ENCODE results near the gene NFATC2IP.
"Not testable (repeated sequence)": the region's sequence is repeated elsewhere in the genome, so short reads cannot be mapped to it uniquely, and the experiment has no call there.

The NFATC2IP gene

GRCh38 chr16:28950648-28951409 is at the start of gene NFATC2IP:
TSS of gene NFATC2IP (plus strand) at chr16:28950937. CDS start at chr16:28951012, 75 bp downstream.
- DNase-seq, result peak; percentile 99

DNA sequence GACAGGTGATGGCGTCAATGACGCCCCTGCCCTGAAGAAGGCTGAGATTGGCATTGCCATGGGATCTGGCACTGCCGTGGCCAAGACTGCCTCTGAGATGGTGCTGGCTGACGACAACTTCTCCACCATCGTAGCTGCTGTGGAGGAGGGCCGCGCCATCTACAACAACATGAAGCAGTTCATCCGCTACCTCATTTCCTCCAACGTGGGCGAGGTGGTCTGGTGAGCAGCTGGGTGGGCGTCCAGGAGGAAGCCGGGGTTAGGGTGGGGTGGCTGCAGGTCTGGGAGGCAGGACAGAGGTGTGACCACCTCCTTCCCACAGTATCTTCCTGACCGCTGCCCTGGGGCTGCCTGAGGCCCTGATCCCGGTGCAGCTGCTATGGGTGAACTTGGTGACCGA is 48.9 kb upstream of the NFATC2IP start:
- no peak for DNase-seq

- no peak for DNase-seq
Observed at GRCh38 chr16:28902909-28903308, 47.8 kb upstream of the NFATC2IP start.

DNA sequence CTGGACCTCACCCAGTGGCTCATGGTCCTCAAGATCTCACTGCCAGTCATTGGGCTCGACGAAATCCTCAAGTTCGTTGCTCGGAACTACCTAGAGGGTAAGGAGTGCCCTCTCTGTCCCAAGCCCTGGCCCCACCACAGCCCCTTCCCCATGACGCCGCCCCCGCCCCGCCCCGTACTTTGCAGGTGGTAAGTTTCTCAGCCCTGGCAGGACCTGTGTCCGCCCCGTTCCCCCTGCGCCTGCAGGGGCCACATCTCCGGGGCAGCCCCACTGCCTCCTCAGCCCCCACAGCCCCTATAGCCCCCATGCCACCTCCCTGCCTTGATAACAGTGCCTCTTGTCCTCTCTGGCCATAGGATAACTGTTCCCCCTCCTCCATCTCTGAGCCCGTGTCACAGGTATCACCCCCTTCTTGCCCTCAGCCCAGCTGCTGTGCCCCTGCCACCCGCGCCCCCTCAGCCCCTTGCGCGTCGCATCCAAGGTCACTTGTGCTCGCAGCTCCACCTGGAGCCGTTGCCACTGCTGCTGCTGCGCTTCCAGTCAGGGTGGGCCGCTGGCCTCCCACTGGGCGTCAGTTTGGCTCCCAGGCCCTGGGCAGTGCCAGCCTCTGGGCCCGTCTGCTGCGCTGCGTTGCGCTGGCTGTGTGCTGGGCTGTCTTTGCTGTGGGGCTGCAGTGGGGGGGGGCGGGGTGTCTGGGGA is 47.2 kb upstream of the NFATC2IP start:
- no peak for DNase-seq

GRCh38 chr16:28904363-28904762 is 46.4 kb upstream of the NFATC2IP start:
- DNase-seq, result no peak

DNA sequence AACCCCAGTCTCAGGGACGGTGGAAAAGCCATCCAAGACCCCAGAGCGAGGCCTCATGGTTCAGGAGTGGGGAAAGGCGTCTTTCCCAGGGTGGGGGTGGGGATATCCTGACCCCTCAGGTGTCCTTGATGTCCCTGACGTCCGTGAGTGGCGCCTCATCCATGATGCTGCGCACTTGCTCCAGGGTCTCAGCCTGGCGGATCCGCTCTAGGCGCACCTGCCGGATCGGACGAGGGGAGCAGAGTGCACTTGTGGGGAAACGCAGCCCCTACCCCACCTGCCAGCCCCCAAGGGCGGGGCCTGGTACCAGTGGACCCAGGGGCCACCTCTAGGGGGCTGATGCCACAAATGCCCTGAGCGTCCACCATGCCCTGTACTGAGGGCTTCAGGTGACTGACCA is 45.9 kb upstream of the NFATC2IP start:
- no peak for DNase-seq

DNA sequence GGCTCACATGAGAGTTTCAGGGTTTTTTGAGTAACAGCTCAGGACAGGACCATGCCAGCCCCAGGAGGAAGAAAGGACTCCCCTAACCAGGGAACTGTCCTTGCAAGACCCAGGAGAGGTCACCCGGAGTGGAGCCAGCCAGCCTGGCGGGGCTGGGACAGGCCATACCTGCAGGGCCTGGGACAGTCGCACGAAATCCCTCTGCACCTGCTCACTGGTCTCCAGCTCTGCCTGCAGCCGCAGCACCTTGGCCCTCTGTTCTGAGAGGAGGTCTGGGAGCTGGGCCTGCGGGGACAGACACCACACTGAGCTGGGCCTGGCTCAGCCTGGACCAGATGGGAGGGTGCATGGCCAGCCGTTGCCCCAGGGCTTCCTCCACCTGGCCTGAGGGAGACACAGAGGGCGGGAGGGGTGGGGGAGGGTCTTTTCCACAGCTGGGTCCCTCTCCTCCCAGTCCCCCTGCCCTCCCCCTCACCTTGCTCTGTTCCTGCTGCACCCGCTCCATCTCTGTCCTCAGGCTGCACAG is 45.4 kb upstream of the NFATC2IP start:
- DNase-seq, result no peak

- DNase-seq, result no peak
Observed at GRCh38 chr16:28905800-28906372, 44.9 kb upstream of the NFATC2IP start.

DNA sequence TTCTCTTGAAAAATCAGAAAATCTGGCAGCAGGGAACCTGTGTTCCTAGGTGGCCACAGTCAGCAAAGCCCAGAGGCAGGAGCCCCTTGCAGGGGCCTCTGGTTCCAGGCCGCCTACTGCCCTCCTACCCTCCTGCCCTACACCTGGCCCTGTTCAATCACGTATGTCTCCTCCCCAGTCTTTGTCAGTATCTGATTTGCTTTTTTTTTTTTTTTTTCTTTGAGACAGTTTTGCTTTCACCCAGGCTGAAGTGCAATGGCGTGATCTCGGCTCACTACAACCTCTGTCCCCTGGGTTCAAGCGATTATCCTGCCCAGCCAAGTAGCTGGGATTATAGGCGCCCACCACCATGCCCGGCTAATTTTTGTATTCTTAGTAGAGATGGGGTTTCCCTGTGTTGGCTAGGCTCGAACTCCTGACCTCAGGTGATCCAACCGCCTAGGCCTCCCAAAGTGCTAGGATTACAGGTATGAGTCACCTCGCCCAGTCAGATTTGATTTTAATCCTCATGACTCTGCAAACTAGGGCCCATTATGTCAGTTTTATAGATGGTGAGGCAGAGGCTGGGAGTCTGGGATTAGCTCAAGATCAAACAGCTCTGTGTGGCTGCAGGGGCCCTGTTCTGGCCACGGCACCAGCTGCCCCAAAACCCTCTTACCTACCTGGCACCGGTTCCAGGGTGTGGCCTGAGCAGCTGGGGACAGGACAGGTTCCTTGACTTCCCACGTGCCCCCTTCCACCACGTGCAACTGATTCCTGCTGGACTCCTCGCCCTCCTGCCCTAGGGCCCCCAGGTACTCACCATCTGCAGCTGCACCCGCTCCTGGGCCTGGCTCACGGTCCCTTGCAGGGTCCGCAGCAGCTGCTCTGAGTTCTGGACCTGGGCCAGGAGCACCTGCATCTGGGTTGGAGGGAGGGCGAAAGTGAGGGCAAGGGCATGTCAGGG is 40.4 kb upstream of the NFATC2IP start:
- DNase-seq, result no peak

DNA sequence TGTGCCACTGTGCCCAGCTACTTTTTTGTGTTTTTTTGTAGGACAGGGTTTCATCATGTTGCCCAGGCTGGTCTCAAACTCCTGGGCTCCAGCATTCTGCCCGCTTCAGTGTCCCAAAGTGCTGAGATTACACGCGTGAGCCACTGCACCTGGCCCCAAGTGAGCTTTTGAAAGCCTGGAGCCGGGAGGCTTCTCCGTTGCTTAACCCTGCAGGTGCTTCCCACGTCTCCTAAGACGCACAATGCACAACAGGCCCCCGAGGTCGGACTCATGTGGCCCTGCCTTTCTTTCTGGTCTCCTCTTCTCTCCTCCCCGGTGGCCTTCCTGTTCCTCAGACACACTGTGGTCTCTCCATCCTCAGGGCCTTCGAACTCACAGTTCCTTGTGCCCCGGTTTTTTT is 38.2 kb upstream of the NFATC2IP start:
- no peak for DNase-seq

GRCh38 chr16:28913946-28914724 is 36.6 kb upstream of the NFATC2IP start:
- no peak for DNase-seq

- DNase-seq, result no peak
Observed at GRCh38 chr16:28915181-28915580, 35.6 kb upstream of the NFATC2IP start.

DNA sequence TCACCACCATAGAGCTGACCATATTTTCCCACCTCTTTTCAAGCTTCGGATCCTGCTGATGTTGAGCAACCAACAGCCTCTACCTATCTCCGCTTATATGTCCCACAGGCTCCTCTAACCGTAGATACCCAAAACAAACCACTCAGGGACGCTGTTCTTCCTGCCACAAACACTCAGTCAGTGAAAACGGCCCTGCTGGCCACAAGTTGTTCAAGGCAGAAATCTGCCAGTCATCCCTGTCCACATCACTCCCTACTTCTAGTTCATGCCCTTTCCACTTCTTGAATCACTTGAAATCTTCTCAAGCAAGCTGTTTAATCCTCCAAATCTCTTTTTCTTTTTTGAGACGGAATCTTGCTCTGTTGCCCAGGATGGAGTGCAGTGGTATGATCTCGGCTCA is 33.6 kb upstream of the NFATC2IP start:
- DNase-seq, result no peak

DNA sequence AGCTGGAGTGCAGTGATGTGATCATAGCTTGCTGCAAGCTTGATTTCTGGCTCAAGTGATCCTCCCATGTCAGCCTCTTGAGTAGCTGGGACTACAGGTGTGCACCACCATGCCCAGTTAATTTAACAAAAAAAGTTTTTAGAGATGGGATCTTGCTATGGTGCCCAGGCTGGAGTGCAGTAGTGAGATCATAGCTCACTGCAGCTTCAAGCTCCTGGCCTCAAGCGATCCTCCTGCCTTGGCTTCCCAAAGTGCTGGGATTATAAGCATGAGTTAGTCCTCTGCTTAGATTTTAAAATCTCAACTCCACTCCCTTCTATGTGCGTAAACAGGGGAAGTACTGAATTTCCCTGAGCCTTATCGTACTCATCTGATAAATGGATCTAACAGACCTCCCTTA is 32.0 kb upstream of the NFATC2IP start:
- DNase-seq, result no peak

- DNase-seq, result no peak
Observed at GRCh38 chr16:28923231-28923587, 27.5 kb upstream of the NFATC2IP start.

DNA sequence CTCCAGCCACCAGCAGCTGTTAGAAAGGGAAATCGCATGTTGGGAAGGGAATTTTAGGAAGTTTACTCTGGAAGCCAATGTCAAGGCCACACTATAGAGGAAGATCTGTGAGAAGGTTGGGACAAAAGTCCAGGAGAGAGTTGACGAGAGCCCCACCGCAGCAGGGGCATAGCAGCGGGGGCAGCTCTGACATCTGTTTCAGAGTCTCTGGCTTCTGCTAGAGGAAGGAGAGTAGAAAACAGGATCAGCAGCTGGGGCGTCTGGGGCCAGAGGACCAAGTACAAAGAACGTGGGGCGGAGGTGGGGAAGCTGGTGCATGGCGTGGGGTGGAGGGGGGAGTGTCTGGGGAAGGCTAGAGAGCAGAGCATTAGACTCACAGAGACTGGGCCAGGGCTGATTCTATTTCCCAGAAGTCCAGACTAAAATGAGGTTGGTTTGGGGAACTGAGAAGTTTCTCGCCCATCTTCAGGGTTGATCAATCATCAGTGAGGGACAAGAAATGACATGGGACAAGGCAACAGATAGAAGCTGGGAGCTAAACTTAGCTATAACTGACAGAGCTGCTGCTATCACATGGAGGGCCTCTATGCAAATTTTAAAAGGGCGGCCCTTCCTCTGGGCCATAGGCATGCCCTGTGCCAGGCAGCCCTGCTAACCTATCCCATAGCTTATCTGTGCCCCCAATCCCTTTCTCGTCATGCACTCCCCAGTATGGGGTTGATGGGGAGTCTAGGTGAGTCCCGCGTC is 26.9 kb upstream of the NFATC2IP start:
- DNase-seq, result no peak

DNA sequence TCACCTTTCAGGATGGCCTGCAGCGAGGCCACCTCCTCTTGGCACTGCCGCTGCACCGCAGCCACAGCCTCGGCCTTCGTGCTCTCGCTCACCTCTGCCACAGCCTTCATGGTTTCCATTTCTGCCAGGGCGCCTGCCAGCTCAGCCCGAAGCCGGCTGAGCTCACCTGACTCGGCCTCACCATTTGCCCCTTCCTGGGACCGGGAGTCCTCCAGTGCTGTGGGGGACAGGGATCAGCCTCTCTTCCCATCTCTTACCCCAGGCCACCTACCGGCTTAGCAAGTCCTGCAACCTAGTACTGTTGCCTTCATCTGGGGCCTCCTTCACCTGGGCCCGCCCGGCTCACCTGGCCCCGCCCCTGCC is 26.4 kb upstream of the NFATC2IP start:
- DNase-seq, result no peak

- peak; percentile 97 for DNase-seq
Observed at GRCh38 chr16:28924762-28925385, 25.9 kb upstream of the NFATC2IP start, which contains the start of gene RABEP2. TSS of gene RABEP2 (minus strand) at chr16:28925238. CDS start at chr16:28925163, 75 bp downstream.

- DNase-seq, result peak; percentile 81
Observed at GRCh38 chr16:28925386-28926228, 25.1 kb upstream of the NFATC2IP start.

GRCh38 chr16:28926284-28926683 is 24.5 kb upstream of the NFATC2IP start:
- DNase-seq, result not testable (repeated sequence)

Data from activated naive CD4-positive, alpha-beta T cell treated with anti-CD3 and anti-CD28 coated beads, Interleukin-2, amount 50 U/mL, for 16 hours (primary cell).